DOHH2 (cell line): ENCODE results near the gene SFTA2.

Source experiments
- H3F3A ChIP-seq: fragments of 200-600 bp; sonication (generic), shearing (Covaris generic); 2 replicates; pipeline ENCODE4 v1.6.0; 2016; ENCODE audit warnings: antibody characterized with exemption, mild to moderate bottlenecking; ENCODE audit not compliant: control insufficient read depth, insufficient read depth
- H3K27ac ChIP-seq: fragments of 200-600 bp; sonication (generic); 2 replicates; pipeline ENCODE4 v1.5.1; 2014; ENCODE audit warnings: low read depth, mild to moderate bottlenecking, low read length, moderate library complexity
- H3K27me3 ChIP-seq: fragments of 200-600 bp; sonication (generic); 2 replicates; pipeline ENCODE4 v1.6.1; 2014; ENCODE audit warnings: mild to moderate bottlenecking, low read length, mixed read lengths; ENCODE audit not compliant: control insufficient read depth
- H3K36me3 ChIP-seq: fragments of 200-600 bp; sonication (generic); 2 replicates; pipeline ENCODE4 v1.6.1; 2014; ENCODE audit warnings: mild to moderate bottlenecking, low read length, moderate library complexity, mixed read lengths; ENCODE audit not compliant: control insufficient read depth
- H3K4me1 ChIP-seq: fragments of 200-600 bp; sonication (generic); 2 replicates; pipeline ENCODE4 v1.6.1; 2014; ENCODE audit warnings: mild to moderate bottlenecking, low read length, mixed read lengths; ENCODE audit not compliant: control insufficient read depth
- H3K4me2 ChIP-seq: fragments of 200-600 bp; sonication (generic); 2 replicates; pipeline ENCODE4 v1.6.0; 2014; ENCODE audit warnings: mild to moderate bottlenecking, low read length, moderate library complexity
- H3K4me3 ChIP-seq: fragments of 200-600 bp; sonication (generic); 2 replicates; pipeline ENCODE4 v1.5.1; 2014; ENCODE audit warnings: mild to moderate bottlenecking, low read length, mixed read lengths
- H3K79me2 ChIP-seq: fragments of 200-600 bp; sonication (generic); 2 replicates; pipeline ENCODE4 v1.6.1; 2014; ENCODE audit warnings: mild to moderate bottlenecking, low read length, mixed read lengths; ENCODE audit not compliant: control insufficient read depth
- H3K9me2 ChIP-seq: fragments of 200-600 bp; sonication (generic); replicated peaks from 2 replicates; pipeline ENCODE4 v1.6.1; 2014; ENCODE audit warnings: mild to moderate bottlenecking, low read length, mixed read lengths; ENCODE audit not compliant: control insufficient read depth
- H3K9me3 ChIP-seq: fragments of 200-600 bp; sonication (generic); 2 replicates; pipeline ENCODE4 v1.6.1; 2014; ENCODE audit warnings: antibody characterized with exemption, low read length, mixed read lengths; ENCODE audit not compliant: control insufficient read depth, insufficient read depth
- H4K20me1 ChIP-seq: fragments of 200-600 bp; sonication (generic); 2 replicates; pipeline ENCODE4 v1.6.0; 2014; ENCODE audit warnings: low read depth, mild to moderate bottlenecking, antibody characterized with exemption, low read length, moderate library complexity; ENCODE audit not compliant: control insufficient read depth, insufficient read depth
- CTCF ChIP-seq: fragments of 200-600 bp; sonication (generic); IDR thresholded peaks from one replicate; pipeline ENCODE4 v1.5.1; 2014; ENCODE audit warnings: antibody characterized with exemption, mild to moderate bottlenecking, low read depth, low read length; ENCODE audit not compliant: poor library complexity, severe bottlenecking
- EZH2phosphoT487 ChIP-seq: fragments of 200-600 bp; sonication (generic); IDR thresholded peaks from 2 replicates; pipeline ENCODE4 v1.6.1; 2017; ENCODE audit warnings: borderline replicate concordance, mild to moderate bottlenecking, antibody characterized with exemption, low read length, moderate library complexity, mixed read lengths

SFTA2 gene

GRCh38 chr6:30938730-30939129 lies 6.8 kb upstream of the SFTA2 start:
- TF ChIP-seq CTCF (no peak), EZH2phosphoT487 (no peak)
- Histone ChIP-seq H3K36me3 (no peaks in the 10 kb centered on the region), H3K4me3 (no peak overlapping the region)

GRCh38 chr6:30937265-30937664 lies 5.3 kb upstream of the SFTA2 start:
- H3K27me3 ChIP-seq = peaks cover 22% of the 10 kb centered on the region; the same call in 1 of the 2 replicates
- TF ChIP-seq CTCF (no peak), EZH2phosphoT487 (no peak)
- no peaks in the 10 kb centered on the region for H3K9me3 ChIP-seq
- H3K27ac ChIP-seq = no peak overlapping the region
- no peaks in the 10 kb centered on the region for H3K79me2 ChIP-seq
- H3K9me2 ChIP-seq = no peaks in the 10 kb centered on the region
- H3K4me2 ChIP-seq = no peak overlapping the region
- no peaks in the 10 kb centered on the region for H4K20me1 ChIP-seq
- H3K4me3 ChIP-seq = no peak overlapping the region
- no peaks in the 10 kb centered on the region for H3F3A ChIP-seq
- no peaks in the 10 kb centered on the region for H3K4me1 ChIP-seq
- H3K36me3 ChIP-seq = no peaks in the 10 kb centered on the region

More at GRCh38 chr6:30938730-30939129, 6.8 kb upstream of the SFTA2 start:
- Histone ChIP-seq H3K9me3 (no peaks in the 10 kb centered on the region), H4K20me1 (no peaks in the 10 kb centered on the region), H3F3A (no peaks in the 10 kb centered on the region), H3K79me2 (no peaks in the 10 kb centered on the region), H3K4me2 (no peak overlapping the region), H3K4me1 (no peaks in the 10 kb centered on the region), H3K27me3 (peaks cover 28% of the 10 kb centered on the region; the same call in 1 of the 2 replicates), H3K27ac (no peak overlapping the region), H3K9me2 (no peaks in the 10 kb centered on the region)

- Histone ChIP-seq H3K9me3 (no peaks in the 10 kb centered on the region), H3F3A (no peaks in the 10 kb centered on the region), H3K27me3 (peaks cover 17% of the 10 kb centered on the region; the same call in 1 of the 2 replicates), H3K4me2 (no peak overlapping the region), H3K36me3 (no peaks in the 10 kb centered on the region), H3K4me3 (no peak overlapping the region), H4K20me1 (no peaks in the 10 kb centered on the region), H3K9me2 (no peaks in the 10 kb centered on the region), H3K4me1 (no peaks in the 10 kb centered on the region), H3K27ac (no peak overlapping the region), H3K79me2 (no peaks in the 10 kb centered on the region)
- no peak for TF ChIP-seq EZH2phosphoT487
- TF ChIP-seq CTCF = no peak
Observed at GRCh38 chr6:30935018-30935417, 3.0 kb upstream of the SFTA2 start.
